Measurements from ENCODE around the gene KIF9.

DNA sequence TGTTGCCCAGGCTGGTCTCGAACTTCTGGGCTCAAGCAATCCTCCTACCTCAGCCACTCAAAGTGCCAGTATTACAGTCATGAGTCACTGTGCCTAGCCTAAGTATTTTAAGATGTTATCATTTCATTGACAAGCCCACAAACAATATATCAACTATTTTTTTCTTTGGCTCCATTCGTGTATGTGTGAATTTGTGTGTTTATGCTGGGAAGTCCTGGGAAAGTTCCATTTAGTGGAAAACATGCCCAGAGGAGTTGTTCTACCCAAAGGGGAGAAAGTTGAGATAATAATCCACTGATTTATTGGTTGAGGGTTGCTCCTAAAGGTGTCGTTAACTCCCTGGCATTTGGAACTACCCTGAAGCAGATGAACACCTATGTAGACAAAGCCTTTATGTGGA is 58.8 kb downstream of the KIF9 start:
- TF ChIP-seq POLR2A (IDR thresholded peaks at IDR 0.05) (no peak), CTCF (IDR thresholded peaks at IDR 0.05) (no peak)
